NCI-H2227 (cell line): ENCODE measurements around the gene CAPN13.

Source experiments
- DNase-seq: peaks from one replicate; lab custom pipeline; 2025; ENCODE audit not compliant: unreplicated experiment; lab: John Stamatoyannopoulos, UW

Gene CAPN13

DNA sequence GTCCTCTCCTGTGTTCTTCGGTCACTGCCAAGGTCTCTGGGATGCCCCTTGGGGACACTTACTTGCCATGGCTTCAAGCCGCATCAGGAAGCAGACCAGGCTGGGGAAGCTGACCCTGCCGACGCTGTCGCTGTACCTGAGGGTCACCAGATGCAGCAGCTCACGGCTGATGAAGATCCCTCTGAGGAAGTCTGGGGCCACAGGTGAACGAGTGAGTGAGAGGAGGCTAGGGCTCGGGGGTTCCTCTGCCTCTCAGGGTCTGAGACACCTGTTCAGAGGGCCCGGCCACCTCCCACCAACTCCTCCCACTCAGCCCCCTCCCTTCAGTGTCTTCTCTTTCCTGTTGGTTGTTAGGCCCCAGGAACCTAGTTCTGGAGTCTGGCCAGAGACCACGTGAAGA lies 74.9 kb downstream of the CAPN13 start:
- no peak for DNase-seq

GRCh38 chr2:30731706-30732105 lies 75.5 kb downstream of the CAPN13 start:
- no peak for DNase-seq

DNA sequence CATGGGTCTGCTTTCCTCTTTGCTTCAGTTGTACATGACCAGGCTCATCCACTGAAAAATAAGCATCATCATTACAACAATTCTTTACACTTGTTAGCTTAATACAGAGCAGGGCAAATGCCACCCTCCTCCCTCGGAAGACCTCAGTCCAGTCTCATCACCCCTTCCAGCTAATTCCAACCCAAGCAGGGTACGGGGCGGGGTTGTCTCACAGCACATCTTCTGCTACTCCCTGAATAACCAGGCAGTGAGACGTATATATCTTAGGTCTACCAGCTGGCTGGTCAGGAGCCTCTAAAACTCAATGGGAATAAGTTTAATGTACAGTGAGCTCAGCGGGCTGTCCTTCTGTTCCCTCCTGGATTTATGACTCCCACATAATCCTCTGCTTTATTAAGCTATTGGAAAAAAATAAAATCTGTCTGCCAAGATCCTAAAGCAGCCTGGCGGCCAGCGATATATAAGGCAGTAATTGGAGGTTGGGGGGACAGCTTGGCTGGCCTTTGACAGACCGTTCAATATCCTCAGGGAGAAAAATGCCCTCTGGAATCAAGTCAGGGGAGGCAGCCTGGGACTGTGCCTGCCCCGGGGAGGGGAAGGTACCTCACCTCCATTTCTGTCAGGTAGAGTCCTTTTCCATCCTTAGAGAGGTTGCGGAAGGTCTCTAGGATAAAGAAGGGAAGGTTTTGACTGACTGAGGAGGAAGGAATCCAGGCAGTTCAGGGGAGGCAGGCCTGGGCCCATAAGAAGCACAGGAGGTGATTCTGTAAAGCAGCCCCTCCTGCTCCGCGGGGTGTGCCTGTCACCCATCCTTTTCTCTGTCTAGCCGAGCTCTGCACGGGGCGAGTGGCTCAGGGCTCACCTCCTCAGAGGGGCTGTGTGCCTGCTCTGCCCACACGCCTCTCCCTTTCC lies 76.3 kb downstream of the CAPN13 start:
- DNase-seq = no peak

DNA sequence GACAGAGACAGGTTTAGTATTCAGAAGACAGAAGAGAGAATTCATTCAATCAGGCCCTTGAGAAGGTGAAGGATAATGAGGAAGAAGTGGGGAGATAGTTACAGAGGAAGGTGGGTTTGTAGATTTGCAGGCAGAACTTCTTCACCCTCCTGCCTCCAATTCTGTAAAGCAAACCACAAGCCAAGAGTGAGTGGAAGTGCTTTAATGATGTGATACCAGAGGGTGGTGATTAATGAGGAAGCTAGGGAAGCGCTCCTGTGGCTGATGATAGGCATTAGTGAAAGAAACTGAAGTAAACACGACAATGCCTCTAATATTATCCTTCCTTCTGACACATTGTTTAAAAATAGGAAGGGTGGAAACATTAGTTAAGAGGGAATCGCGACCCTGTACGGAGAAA lies 78.2 kb downstream of the CAPN13 start:
- DNase-seq = no peak

DNA sequence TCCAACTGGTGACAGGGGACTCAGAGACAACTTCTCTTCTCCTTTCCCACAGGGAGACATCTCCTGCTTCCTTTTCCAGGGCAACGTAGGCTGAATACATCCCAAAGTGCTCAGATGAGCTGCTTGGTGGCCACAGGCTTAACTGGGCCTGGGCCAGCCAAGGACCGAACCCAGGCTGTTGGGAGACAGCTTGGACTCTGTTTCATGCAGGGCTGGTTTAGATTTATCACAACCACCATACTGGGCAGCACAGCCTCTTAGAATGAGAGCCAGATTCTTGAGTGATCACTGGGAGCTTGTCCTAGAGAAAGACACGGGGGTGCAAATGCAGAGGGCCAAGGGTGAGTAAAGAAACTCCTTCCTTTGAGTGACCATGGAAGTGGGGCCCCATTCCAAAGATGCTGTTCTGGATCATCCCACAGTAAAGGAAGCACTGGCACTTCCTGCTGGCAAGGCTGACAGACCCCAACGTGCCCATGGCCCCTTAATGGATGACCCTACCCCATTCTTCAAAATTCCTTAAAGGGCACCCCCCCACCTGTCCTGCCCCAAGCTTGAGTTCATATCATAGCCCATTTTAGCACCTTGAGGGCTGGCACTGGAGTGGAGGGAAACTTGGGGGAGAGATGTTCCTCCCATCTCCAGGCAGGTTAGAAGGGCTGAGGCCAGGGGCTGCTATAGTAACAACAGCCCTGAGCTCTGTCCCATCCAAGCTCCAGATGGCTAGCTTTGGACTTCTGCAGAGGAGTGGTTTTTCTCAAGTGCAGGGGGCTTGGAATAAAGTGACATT lies 84.1 kb downstream of the CAPN13 start:
- DNase-seq = no peak

DNA sequence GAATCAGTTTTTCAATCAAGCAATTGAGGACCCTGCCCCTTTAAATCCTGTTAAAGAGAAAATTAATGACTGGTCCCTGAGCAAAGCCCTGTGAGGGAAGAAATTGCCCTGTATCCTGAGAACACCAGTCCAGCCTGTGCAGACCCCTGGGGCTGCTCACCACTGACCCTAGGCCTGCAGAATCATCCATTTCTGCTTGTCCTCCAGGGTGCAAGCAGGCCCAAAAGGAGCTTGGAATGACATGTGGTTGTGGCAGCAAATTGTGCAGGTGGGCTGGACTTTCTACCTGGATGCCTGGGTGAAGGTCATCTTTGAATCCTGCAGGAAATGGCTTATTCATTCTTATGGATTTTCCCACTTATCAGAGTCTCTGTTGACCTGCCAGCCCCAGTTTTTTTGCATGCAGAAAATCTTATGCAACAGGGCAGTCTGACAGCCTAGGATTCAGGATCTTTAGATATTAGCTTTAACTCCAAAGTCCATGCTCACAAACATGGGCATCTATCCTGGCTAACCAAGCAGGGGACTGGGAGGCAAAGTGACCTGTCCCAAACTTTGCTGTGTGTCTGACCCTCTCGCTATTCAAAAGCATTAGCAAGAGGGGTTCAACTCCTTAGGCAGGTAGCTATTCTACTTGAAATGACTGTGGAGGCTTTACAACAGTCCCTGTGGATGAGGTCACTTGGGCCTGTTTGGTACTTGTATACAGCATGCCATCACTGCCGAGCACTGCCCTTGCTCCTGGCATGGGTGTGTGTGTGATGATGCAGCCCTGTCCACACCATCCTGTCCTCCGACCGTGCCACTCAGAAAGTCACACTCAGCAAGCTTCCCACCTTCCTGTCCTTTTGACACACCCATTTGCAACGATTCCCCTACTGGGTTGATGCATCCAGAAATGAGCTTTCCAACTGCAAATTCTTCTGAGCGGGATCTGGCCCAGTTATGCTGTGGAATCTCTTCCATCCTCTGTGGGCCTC lies 85.3 kb downstream of the CAPN13 start:
- no peak for DNase-seq

DNA sequence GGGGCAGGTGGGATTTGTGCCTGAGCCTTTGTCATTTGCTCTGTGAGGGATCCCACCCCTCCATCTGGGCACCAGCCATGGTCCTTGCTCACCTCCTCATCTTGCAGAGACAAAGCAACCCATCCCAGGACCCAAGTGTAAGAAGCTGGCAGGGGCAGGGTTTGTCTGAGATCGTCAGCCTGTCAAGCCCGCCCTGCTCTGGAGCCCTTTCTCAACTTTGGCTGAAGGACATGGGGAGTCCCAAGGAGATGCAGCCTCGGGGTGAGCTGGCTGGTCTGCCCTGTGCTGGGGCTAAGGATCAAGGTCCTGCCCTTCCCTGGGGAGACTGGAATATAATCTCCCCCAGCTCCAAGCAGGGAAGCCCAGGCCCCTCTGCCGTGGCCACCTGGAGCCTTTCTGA lies 86.0 kb downstream of the CAPN13 start:
- DNase-seq = no peak

DNA sequence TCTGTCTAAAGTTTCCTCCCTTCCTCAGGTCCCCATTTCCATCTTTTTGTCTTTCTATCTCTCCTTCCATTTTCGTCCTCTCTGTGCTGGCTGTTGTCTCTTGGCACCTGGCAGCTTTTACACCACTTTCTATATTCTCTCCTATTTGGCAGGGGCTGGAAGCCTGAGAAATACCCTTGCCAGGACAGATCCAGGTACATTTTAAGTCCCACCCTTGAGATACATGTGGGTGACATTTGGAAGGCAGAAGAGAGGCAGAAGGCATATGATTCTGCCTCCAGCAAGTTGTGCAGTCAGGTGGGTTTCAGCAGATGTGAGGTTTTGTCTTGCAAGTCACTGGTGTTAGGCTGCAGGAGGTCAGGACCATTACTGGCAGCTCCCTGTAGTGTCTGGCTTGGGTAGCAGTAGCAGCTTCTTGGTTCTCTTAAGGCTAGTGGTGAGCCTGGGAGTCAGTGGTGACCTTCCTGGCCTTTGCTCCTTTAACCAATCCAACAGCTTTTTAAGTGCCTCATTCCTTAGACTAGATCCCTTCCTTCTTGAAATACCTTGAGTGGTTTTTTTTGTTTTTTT lies 90.1 kb downstream of the CAPN13 start:
- DNase-seq = no peak

- no peak for DNase-seq
Observed at GRCh38 chr2:30716123-30716900, 90.9 kb downstream of the CAPN13 start.

- no peak for DNase-seq
Observed at GRCh38 chr2:30714811-30715709, 92.2 kb downstream of the CAPN13 start.

DNA sequence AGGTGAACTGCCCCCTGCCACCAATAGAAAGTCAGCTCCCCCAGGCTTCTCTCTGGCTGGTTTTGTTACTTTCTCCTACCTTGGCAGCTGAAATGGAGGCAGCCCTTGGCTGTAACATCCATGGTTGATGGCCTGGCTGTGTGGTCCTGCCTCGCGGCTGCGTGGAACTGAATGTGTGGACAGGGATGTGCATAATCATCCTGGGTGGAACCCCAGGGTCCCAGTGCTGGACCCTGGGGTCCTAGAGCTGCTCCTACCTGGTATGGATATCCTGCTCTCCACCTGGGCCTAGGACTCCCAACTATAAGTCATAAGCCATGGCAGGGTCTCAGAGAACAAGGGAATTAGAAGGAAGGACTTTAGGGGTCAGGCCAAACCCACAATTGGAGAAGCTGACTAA lies 93.5 kb downstream of the CAPN13 start:
- DNase-seq = no peak

GRCh38 chr2:30711646-30712085 lies 95.6 kb downstream of the CAPN13 start:
- peak; percentile 95 for DNase-seq

DNA sequence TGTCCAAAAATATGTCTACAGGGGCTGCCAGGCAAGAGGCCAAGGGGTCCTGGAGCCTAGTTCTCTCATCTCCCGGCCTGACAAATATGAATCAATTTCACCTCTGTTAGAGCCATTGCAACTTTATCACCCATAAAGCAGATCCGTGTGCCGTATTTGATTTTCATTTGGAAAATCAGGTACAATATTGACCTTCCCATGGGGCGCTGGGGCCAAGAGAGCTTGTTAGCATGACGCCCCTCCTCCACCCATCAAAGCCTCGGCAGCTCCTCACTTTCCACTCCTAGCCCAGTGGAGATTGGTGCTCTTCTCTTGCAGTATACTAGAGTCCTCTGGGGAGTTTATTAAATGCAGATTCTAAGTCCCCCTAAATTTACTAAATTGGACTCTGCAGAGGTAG lies 96.8 kb downstream of the CAPN13 start:
- no peak for DNase-seq

DNA sequence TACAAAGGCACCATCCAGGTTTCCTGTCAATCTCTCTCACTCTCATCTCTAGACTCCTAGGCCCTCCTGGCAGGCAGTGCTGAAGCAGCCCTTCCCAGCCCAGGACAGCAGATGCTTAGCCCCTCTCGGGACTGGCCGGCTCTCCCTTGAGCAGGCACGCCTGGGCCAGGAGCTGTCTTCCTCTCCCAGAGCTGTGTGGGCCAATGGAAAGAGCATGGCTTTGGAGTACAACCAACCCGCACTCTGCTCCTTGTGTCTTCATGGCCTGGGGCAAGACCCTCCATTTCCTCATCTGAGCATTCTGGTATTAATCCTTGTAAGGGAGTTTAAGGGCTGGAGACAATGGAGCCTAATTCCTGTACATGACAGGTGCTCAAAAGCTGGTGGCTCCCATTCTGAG lies 97.2 kb downstream of the CAPN13 start:
- no peak for DNase-seq

GRCh38 chr2:30709516-30709915 lies 97.7 kb downstream of the CAPN13 start:
- no peak for DNase-seq

DNA sequence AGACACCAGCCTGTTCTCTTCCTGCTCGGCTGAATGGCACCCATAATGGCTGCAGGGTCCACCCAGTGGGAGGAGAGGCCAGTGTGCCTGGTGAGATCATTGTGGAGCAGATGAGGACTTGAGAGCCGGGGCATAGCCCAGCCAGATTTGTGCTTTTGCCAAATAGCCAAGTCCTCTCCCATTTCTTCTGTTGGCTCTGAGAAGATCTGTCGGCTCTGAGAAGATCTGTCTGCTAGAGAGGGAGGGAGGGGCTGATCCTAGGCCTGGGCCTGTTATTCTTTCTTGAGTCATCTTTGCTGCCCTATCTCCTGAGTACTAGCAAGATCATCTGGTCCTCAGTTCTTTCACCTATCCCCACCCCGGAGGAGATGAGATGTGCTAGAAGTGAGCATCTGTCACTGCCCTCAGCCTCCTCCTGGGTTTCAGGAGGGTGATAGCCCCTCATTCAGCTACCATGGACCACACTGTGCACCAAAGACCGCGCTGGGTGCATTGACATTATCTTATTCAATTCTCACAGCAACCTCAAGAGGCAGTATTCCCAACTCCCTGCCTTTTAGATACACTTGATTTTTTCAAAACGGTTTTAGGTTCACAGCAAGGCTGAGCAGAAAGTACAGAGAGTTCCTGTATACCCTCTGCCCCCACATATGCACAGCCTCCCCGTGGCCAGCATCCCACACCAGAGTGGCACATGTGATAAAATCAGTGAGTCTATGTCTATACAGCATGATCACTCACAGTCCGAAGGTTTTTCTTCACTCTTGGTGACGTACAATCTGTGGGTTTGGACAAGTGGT lies 98.6 kb downstream of the CAPN13 start:
- no peak for DNase-seq

DNA sequence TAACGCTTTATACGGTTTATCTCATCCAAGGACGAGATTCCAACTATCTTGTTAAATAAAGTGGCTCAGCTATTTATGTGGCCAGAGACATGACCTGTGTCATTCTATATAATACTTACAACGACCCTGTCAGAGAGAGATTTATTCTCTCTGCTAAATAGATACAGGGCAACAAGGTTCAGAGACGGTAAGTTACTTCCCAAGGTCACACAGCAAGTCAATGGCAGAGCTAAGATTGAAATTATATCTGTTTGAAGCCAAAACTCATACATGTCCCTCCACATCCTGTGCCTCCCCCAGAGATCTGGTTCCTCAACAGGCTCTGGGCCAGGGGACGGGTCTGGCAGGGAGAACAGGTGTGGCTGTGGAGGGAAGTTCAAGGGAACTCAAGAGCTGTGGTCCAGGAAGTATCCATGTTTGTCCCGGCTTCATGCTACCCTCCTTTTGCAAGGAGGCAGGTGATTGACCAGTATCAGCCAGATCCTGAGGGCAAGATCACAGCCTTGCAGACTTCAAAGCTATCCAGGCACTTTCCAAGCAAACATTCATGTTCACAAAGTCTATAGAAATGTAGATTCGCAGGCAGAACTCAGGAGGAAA lies 99.8 kb downstream of the CAPN13 start:
- DNase-seq = no peak
